BJ (cell line): ENCODE results near the gene MAP3K20. TPM values are rescaled to one million over a fixed set of nuclear protein-coding genes. Genes with fewer than 3 reads are reported as not detected.

Source experiments
- CTCF ChIA-PET: fragments of 350-600 bp; formaldehyde crosslinking; extraction: SDS; loops from one replicate; lab custom pipeline; 2021; ENCODE audit warnings: antibody characterized with exemption, inconsistent platforms; lab: Yijun Ruan, JAX
- POLR2A ChIA-PET: fragments of 300-600 bp; sonication (Branson Sonifier 250); formaldehyde crosslinking; extraction: SDS; loops from one replicate; lab custom pipeline; 2021; ENCODE audit warnings: antibody characterized with exemption; lab: Charles Lee
- DNase-seq: peaks from one replicate; pipeline ENCODE4 v3.0.0-alpha.2; 2011; ENCODE audit warnings: low read depth
- H3K27me3 ChIP-seq: 2 replicates; pipeline ENCODE4 v1.6.0; 2011; ENCODE audit warnings: low read length; ENCODE audit not compliant: control insufficient read depth, insufficient read depth
- H3K36me3 ChIP-seq: 2 replicates; pipeline ENCODE4 v1.5.1; 2011; ENCODE audit warnings: low read length; ENCODE audit not compliant: control insufficient read depth, insufficient read depth
- H3K4me3 ChIP-seq: 2 replicates; pipeline ENCODE4 v1.5.1; 2011; ENCODE audit warnings: low read depth, mild to moderate bottlenecking, control low read depth, low read length
- polyA plus RNA-seq: library from polyadenylated mRNA; depleted of rRNA; stranded (reverse); fragments of >200 nt; gene quantifications from 2 replicates; pipeline ENCODE4 v1.2.3, GENCODE V29; 2011
- TF ChIP-seq, protein P1 (sequence below): IDR thresholded peaks from 2 replicates; pipeline ENCODE4 v1.5.1; 2011; ENCODE audit warnings: low read depth, mild to moderate bottlenecking, control low read depth, inconsistent platforms, low read length, moderate library complexity; ENCODE audit not compliant: insufficient read depth

Gene MAP3K20
- polyA plus RNA-seq, 1 experiment, result 45.4 TPM

- peak; percentile 80 for DNase-seq
- H3K27me3 ChIP-seq, result no peaks in the 10 kb centered on the region
- no peaks in the 10 kb centered on the region; the same call in 1 of the 2 replicates for H3K36me3 ChIP-seq
- ChIA-PET CTCF (interaction anchor here (0.9 kb wide), 1 partner anchor 78 kb away, joined by 3 read pairs; no protein-coding TSS in a partner anchor), POLR2A (interaction anchor here (0.6 to 1.5 kb wide), 2 partner anchors 15 to 111 kb away, joined by 3 read pairs; no protein-coding TSS in a partner anchor)
- TF ChIP-seq, protein P1, sequence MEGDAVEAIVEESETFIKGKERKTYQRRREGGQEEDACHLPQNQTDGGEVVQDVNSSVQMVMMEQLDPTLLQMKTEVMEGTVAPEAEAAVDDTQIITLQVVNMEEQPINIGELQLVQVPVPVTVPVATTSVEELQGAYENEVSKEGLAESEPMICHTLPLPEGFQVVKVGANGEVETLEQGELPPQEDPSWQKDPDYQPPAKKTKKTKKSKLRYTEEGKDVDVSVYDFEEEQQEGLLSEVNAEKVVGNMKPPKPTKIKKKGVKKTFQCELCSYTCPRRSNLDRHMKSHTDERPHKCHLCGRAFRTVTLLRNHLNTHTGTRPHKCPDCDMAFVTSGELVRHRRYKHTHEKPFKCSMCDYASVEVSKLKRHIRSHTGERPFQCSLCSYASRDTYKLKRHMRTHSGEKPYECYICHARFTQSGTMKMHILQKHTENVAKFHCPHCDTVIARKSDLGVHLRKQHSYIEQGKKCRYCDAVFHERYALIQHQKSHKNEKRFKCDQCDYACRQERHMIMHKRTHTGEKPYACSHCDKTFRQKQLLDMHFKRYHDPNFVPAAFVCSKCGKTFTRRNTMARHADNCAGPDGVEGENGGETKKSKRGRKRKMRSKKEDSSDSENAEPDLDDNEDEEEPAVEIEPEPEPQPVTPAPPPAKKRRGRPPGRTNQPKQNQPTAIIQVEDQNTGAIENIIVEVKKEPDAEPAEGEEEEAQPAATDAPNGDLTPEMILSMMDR, result no peak
- H3K4me3 ChIP-seq, result no peak overlapping the region
Measured at GRCh38 chr2:173109253-173110188, 33.9 kb downstream of the MAP3K20 start.

GRCh38 chr2:173117678-173118077 lies 42.0 kb downstream of the MAP3K20 start:
- DNase-seq, result no peak
- CTCF ChIA-PET, result no interaction called here
- no peaks in the 10 kb centered on the region for H3K36me3 ChIP-seq
- TF ChIP-seq, protein P1, result no peak
- POLR2A ChIA-PET, result no interaction called here
- H3K4me3 ChIP-seq, result no peak overlapping the region
- H3K27me3 ChIP-seq, result no peaks in the 10 kb centered on the region

DNA sequence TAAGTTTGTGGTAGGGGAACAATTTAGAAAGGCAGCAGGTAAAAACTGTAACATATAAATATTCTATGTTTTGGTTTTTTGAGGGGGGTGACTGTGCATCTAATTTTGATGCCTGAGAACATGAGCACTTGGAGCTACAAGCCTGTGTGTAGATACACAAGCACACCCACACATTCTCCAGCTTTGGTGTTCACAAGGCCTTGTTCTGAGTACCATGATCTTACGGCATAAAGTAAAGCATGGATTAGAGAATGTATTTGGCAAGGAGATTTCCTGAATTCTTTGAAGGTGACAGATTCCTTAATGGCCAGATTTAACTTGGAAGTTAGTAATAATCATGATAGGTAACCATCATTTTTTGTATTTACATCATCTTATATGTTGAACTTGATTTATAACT lies 42.7 kb downstream of the MAP3K20 start:
- Histone ChIP-seq H3K36me3 (no peaks in the 10 kb centered on the region), H3K4me3 (no peak overlapping the region), H3K27me3 (no peaks in the 10 kb centered on the region)
- TF ChIP-seq, protein P1, result no peak
- ChIA-PET POLR2A (no interaction called here), CTCF (no interaction called here)
- no peak for DNase-seq

GRCh38 chr2:173119069-173119807 lies 43.6 kb downstream of the MAP3K20 start:
- no peak overlapping the region for H3K4me3 ChIP-seq
- no peak for DNase-seq
- H3K27me3 ChIP-seq, result no peaks in the 10 kb centered on the region
- TF ChIP-seq, protein P1, result no peak
- H3K36me3 ChIP-seq, result no peaks in the 10 kb centered on the region
- CTCF ChIA-PET, result interaction anchor here (2.5 kb wide), 1 partner anchor 92 kb away, joined by 9 read pairs; no protein-coding TSS in a partner anchor
- POLR2A ChIA-PET, result no interaction called here

DNA sequence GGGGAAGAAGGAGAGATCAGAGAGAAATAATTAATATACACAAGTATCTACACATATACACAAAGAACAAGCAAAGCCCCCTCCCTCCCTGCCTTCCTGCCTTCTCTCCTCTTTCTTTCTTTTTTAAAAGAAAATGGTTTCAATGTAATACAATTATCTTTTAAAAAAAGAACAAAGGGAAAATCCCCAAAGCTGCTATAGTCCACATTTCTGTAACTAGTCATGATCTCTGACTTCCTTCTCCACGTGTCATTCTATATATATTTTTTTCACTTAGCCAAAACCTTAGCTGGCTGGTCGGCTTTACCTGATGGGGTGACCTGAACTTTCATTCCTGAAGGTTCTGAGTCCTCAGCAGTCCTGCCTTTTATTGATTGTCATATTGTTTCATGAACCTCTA lies 44.3 kb downstream of the MAP3K20 start:
- Histone ChIP-seq H3K4me3 (no peak overlapping the region), H3K27me3 (no peaks in the 10 kb centered on the region), H3K36me3 (no peaks in the 10 kb centered on the region; the same call in 1 of the 2 replicates)
- DNase-seq, result no peak
- CTCF ChIA-PET, result interaction anchor here (0.5 to 2.5 kb wide), 2 partner anchors 93 to 1906 kb away, joined by 4 to 9 read pairs; no protein-coding TSS in a partner anchor
- POLR2A ChIA-PET, result no interaction called here
- TF ChIP-seq, protein P1, result no peak
